Stomach (tissue), 4 donors: ENCODE results near the gene ZNF267.

Source experiments
- EP300 ChIP-seq: sonication (generic); formaldehyde crosslinking; IDR thresholded peaks from one replicate; pipeline ENCODE4 v1.6.1; 2017; ENCODE audit warnings: antibody characterized with exemption
- POLR2A ChIP-seq, 4 donors: fragments of 450-650 bp; IDR thresholded peaks; one replicate each; pipeline ENCODE4 v1.6.1; 2016; ENCODE audit warnings: antibody characterized with exemption in 4 of 4, control low read depth in 2 of 4, mild to moderate bottlenecking in 1 of 4, moderate library complexity in 1 of 4
- TF ChIP-seq, protein P1 (sequence below), 7 experiments: fragments of 450-650 bp in 4 of 7; fragments of 200-600 bp in 3 of 7; sonication (generic) in 3 of 7; IDR thresholded peaks; one replicate each; pipeline ENCODE4 v1.5.1; 2016 to 2019; ENCODE audit warnings: antibody characterized with exemption in 7 of 7, control low read depth in 2 of 7, mild to moderate bottlenecking in 1 of 7

DNA sequence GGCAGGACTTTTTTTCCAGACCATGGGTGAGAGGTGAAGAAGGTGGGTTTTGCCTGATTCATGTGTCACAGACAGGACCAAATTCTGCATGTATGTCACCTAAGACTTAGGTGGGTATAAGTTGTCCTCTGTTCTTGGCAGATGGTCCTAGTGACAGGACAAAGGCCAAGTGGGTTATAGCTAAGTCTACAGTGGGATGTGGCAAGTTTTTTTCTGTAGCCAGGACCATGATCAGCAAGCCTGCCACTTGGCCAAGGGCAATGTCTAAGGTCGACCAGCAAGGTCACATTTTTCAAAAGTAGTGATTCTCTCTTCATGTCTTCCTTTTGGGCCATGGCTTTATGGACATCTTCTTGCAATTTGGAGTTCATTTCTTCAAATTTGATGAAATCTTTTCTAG, 20.2 kb downstream of the ZNF267 start:
- TF ChIP-seq, protein P1, sequence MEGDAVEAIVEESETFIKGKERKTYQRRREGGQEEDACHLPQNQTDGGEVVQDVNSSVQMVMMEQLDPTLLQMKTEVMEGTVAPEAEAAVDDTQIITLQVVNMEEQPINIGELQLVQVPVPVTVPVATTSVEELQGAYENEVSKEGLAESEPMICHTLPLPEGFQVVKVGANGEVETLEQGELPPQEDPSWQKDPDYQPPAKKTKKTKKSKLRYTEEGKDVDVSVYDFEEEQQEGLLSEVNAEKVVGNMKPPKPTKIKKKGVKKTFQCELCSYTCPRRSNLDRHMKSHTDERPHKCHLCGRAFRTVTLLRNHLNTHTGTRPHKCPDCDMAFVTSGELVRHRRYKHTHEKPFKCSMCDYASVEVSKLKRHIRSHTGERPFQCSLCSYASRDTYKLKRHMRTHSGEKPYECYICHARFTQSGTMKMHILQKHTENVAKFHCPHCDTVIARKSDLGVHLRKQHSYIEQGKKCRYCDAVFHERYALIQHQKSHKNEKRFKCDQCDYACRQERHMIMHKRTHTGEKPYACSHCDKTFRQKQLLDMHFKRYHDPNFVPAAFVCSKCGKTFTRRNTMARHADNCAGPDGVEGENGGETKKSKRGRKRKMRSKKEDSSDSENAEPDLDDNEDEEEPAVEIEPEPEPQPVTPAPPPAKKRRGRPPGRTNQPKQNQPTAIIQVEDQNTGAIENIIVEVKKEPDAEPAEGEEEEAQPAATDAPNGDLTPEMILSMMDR (IDR thresholded peaks at IDR 0.05): no peak
- TF ChIP-seq POLR2A (IDR thresholded peaks at IDR 0.05): no peak
- TF ChIP-seq EP300: no peak
